NCI-H1436 treated with DMSO at 0.1 percent for 48 hours (cell line): ENCODE measurements around the gene SLC38A2.

Experiments used
- DNase-seq: peaks from one replicate; lab custom pipeline; 2025; lab: John Stamatoyannopoulos, UW

Gene SLC38A2

GRCh38 chr12:46395388-46395787 is 22.8 kb upstream of the SLC38A2 start:
- no peak for DNase-seq

DNA sequence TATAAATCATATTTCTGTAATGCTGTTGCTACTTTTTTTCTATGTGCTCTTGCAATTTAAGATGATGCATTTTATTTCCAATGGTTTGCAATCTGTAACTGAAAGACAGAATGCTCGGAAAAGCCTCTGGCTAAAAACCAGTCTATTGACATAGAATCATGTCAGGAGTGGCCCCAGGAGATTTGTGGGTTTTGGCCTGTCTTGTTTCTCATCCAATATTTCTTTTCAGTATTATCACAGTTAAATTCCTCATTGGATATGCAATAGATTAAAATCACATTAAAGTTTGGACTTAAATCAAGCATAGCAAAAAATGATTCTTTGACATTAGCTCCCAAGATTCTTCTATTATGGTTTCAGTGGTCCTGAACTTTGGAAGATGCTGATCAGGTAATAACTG is 19.1 kb upstream of the SLC38A2 start:
- DNase-seq = no peak

GRCh38 chr12:46390881-46391280 is 18.3 kb upstream of the SLC38A2 start:
- no peak for DNase-seq

GRCh38 chr12:46390304-46390703 is 17.7 kb upstream of the SLC38A2 start:
- no peak for DNase-seq

GRCh38 chr12:46389031-46389616 is 16.6 kb upstream of the SLC38A2 start:
- no peak for DNase-seq

DNA sequence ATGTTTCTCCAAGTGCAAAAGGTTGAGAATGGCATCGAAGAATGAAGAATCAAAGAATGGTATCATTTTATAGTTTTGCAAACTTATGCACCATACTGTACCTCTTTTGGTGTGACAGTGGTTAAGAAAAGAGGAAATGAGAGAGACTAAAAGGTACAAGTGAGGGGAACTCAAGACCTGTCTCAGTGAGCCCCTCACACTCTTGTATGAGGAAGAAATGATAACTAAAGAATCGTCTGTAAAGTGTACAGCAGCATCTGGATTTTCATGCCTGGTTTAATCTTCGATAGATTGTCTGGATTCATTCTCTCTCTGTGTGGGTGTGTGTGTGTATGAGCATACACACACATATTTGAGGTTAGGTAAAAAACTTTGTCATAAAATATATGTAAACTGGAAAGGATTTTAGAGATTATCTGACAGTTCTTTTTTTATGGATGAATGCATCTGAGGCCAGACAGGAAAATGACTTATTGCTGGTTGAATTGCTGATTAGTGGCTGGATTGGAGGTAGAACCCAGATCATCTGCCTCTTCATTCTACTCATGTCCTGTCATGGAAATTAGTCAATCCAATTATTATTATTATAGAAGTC is 16.0 kb upstream of the SLC38A2 start:
- no peak for DNase-seq

GRCh38 chr12:46387670-46388069 is 15.1 kb upstream of the SLC38A2 start:
- DNase-seq = no peak

DNA sequence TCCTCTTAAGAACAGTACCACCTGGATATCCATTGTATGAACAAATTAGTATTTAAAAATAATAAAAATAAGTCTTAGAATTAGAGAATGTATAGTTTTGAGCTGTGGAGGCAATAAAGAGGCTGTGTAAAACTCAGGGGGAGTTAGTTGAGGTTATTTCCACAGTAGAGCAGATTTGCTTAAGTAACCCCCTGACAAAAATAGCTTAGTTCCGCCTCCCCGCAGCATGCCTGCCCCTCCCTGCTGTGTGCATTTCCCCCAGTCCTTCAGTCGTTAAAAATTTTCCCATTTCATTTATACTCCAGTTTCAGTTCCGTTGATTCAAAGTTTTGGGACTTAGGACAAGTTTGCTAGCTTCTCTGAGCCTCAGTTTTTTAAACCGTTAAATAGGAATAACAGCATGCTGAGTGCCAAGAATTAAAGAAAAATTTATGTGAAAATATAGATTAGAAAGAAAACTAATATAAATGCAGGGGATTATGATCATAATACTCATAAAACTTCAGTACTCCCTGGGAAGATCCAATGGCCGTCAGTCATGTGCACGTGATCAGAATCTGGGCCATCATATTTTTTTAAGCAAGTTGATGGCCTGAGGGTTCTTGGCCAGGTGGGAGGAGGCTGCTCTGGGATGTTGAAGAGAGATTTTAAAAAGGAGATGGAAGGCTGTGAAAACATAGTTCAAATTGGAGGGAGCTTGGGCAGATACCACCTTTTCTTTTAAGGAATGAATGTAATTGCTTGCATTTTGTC is 14.5 kb upstream of the SLC38A2 start:
- no peak for DNase-seq

GRCh38 chr12:46386360-46386867 is 13.8 kb upstream of the SLC38A2 start:
- DNase-seq = no peak

- DNase-seq = no peak
Measured at GRCh38 chr12:46385438-46385837, 12.9 kb upstream of the SLC38A2 start.

- DNase-seq = no peak
Measured at GRCh38 chr12:46384451-46385309, 12.1 kb upstream of the SLC38A2 start.

DNA sequence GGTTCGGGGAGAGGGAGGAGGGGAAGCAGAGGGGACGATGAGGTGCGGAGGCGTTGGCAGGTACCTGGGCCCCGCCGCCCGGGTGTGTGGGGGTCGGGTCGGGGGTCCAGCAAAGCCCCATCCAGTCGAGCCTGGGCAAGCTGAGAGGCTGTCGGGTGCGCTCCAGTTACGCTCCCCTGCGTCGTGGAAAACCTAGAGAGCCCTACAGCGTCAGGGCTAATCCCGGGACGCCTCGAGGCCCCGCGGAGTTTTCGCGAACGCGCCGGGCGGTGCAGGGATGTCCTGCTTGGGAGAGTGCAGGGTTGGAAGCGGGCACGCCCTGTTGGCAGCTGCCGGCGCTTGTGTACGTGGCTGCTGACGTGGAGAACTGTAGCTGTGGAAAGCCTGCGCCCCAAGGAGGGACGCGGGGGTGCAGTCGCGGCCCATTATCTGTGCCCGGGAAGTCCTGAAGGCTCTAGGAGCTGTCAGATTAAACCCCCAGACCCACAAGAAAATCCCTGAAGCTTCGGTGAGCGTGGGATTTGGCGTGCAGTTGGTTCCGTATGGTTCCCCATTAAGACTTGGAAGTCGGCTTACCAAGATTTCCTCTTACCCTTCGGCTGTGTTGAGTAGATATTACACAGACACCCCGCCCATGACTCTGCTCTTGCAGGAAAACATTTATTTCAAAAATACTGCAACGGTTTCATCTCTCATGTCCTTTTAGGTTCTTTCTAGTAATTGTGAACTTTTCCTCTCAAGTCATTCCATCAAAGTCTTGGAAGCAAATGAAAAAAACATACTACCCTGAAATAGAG is 11.3 kb upstream of the SLC38A2 start:
- DNase-seq = no peak

GRCh38 chr12:46382964-46383653 is 10.5 kb upstream of the SLC38A2 start:
- peak; percentile 78 for DNase-seq

DNA sequence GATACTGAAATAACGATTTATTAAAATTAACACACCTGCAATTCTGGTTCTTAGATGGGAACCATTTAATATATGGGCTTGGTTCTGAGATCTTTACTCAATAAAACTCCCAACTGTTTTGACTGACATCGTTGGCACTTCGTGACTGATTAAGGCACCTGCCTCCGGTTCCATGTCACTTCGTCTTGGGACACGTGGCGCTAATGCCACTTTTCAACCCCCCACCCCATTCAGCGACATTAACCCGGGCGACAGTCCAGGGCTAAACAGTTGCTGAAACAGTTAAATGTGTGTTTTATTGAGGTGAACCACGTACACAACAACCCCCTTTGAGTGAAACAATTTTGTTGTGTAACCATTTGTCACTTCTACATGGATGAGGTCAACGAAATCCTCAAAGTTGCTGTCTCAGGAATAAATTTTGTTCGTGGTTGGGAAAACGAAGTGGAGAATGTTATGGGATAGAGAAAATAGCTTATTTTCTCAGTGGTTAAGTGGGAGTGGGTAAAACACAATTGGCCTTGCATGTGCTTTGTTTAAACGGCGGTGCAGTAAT is 9.9 kb upstream of the SLC38A2 start:
- DNase-seq = no peak

DNA sequence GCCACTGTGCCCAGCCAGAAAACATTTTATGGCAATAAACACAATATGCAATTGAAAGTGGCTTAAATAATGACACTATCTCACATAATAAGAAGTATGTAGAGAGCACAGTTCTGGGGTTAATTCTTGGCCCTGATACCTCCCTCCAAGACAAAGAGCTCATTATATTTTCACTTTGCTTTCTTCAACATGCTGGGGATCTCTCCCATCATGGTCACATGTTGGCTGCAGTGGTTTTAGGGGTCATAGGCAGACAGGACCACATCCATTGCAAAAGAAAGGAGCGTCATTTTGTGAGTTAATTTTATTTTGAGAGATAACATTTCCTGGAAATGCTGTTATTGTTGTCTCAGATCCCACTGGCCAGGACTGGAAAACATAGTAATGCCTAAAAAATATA is 8.3 kb upstream of the SLC38A2 start:
- no peak for DNase-seq

DNA sequence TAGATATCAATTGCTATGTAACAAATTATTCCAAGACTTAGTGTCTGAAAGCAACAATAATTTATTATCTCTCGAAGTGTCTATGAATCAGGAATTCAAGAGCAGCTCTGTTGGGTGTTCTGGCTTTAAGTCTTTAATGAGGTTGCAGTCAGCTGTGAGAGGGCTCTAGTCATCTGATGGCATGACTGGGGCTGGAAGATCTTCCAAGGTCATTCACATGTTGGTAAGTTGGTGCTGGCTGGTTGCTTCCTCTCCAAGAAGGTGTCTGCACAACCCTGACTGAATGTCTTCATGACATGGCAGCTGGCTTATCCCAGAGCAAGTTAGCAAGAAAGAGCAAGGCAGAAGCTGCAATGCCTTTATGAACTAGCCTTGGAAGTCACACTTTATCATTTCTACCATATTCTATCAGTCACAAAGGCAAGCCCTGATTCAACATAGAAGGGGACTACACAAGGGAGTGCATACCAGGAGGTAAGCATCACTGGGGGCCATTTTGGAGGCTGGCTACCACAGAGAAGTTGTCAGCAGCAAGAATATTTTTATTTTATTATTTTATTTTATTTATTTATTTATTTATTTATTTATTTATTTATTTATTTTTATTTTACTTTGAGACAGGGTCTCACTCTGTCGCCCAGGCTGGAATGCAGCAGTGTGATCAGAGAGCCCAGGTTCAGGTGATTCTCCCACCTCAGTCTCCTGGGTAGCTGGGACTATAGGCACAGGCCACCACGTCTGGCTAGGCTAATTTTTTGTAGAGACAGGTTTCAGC is 7.6 kb upstream of the SLC38A2 start:
- DNase-seq = no peak

DNA sequence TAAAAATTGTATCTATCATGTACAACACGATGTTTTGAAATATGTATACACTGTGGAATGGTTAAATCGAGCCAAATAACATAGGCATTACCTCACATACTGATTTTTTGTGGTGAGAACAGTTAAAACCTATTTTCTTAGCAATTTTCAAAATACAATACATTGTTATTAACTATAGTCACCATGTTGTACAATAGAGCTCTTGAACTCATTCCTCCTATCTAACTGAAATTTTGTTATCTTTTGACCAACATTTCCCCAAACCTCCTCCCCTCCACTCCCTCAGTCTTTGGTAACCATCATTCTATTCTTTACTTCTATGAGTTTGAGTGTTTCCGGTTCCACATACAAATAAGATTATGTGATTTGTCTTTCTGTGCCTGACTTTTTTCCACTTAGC is 6.8 kb upstream of the SLC38A2 start:
- no peak for DNase-seq

DNA sequence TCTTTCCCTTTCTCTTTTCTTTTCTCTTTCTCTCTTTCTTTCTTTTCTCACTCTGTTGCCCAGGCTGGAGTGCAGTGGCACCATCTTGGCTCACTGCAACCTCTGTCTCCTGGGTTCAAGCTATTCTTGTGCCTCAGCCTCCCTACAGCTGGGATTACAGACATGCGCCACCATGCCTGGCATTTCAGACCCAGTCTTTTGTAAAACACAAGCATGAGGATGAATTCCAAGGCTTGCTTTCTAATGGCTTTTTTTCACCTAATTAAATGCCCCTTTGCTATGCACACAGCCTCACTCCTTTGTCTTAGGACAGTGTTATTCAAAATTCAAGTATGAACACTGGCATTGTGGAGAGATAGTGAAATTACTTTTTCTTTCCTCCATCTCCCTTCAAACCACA is 6.0 kb upstream of the SLC38A2 start:
- no peak for DNase-seq

- no peak for DNase-seq
Measured at GRCh38 chr12:46377678-46378077, 5.1 kb upstream of the SLC38A2 start.

GRCh38 chr12:46376579-46376978 is 4.0 kb upstream of the SLC38A2 start:
- DNase-seq = no peak
